ENCODE measurements around the gene SSBP4.
A peak's percentile ranks its signal among the peaks of the same experiment; 100 is the strongest.

The SSBP4 gene

DNA sequence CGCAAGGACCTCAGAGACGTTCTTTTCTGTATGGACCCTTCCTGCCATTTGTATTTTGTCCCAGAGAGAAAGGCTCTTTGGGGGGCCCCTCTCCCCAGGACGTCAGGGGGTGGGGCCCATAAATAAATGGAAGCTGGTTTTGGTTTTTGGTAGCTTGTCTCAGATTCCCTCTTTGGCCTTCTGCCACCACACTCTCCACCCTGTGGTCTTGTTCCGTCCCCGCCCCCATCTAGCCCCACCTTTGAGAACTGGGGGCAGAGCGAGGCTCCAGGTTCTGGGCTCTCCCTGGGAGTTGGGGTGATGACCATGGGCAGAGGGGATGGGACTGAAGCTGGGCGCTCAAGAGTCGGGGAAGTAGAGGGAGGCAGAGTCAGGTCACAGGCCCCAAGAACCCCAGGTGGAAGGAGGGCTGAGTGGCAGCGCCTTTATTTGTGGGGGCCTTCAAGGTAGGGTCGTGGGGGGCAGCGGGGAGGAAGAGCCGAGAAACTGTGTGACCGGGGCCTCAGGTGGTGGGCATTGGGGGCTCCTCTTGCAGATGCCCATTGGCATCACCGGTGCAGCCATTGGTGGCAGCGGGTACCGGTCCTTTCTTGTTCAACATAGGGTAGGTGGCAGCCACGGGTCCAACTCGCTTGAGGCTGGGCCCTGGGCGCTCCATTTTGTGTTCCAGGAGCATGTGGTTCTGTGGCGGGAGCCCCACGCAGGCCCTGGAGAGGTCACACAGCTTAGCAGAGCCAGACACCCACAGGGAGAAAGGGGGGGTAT is 15.4 kb downstream of the SSBP4 start:
- no peak for DNase-seq

DNA sequence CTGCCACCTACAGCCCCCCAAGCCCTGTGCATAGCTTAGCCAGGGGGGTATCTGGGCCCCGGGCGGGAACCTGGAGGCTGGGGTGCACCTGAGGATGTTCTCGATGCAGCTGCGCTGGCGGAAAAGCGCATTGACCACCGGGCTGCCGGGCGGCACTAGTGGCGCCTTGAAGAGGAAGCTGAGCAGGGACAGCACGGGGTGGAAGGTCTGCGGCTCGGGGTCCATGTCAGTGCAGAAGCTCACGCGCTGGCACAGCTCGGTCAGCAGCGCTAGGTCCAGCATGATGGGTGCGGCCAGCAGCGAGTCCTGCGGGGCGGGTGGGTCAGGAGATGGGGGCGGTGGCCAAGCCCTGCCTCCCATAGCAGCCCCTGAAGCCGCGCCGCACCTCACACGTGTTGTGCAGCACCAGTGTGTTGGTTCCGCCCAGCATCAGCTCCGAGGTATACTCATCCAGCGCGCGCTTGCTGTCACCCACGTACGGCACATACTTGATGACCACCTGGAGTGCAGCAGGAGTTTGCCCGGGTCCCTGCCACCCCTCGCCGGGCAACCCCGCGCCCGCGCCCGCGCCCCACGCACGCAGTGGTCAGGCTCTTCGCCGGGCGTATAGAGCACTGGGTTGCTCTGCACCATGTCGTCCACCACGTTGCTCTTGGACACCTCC is 16.1 kb downstream of the SSBP4 start:
- no peak for DNase-seq

DNA sequence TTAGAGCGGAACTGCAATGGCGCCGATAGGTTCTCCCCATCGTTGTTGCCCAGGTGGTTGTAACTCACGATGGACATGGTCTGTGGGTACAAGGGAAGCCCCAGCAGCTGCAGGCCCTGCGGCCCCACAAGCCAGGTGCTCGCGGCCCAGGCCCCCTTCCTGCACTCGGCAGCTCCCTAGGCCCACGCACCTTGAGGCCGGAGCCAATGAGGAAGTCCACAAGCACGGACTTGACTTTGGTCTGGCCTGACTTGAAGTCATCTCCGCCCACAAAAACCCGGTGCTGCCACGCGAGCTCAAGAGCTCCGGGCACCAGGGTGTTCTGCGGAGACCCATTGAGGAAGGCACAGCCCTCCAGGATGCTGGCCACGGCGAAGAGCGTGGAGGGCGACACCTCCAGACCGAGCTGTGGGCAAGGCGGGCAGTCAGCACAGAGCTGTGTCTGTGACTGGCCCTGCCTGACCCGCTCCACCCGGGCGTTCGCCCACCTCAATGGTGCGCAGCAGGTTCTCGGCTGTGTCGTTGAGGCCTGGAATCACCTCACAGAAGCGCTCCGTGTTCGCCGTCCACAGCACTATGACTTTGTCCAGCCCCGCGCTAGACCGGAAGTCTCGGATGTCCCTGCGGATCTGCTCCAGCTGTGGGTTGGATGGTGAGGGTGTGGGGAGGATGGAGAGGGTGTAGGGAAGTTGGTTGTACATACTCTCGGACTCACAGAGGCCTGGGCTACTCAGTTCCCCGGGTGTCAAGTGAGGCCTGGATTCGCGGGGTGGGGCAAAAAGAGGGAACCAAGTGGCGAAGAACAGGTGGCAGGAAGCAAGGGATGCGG is 16.9 kb downstream of the SSBP4 start:
- DNase-seq = no peak

DNA sequence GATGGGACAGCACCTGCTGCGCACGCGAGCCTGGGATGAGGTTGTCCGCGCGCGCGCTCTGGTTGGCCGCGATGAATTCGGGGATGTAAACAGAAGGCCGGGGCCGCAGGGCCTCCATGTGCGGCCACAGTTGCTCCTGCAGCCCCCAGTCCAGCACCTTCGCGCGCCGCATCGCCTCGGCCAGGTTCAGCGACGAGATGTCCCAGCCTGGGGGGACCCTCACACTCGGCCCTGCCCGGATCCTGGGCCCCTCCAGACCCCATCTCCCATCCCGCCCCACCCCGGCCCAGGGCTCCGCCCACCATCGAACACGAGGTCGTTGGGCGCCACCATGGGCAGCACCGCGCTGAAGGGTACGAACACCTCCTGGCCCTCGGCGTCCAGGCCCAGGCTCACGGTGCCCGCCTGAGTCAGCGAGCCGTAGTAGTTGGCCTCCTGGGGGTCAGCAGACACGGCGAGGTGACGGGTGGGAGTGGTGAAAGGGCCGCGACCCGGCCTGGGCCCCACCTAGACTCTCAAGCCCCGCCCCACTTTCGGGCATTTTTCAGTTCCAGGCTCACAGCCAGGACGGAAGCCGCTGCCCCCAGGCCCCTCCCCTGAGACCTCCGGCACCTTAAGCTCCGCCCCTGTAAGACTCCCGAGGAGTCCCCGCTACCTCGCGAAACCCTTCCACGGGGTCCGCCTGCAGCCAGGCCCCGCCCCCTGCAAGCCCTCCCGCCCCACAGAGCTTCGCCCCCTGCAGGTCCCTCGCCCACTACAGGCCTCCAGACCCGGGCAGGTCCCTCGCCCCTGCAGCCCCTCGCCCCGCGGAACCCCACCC is 17.7 kb downstream of the SSBP4 start:
- DNase-seq = peak; percentile 88

DNA sequence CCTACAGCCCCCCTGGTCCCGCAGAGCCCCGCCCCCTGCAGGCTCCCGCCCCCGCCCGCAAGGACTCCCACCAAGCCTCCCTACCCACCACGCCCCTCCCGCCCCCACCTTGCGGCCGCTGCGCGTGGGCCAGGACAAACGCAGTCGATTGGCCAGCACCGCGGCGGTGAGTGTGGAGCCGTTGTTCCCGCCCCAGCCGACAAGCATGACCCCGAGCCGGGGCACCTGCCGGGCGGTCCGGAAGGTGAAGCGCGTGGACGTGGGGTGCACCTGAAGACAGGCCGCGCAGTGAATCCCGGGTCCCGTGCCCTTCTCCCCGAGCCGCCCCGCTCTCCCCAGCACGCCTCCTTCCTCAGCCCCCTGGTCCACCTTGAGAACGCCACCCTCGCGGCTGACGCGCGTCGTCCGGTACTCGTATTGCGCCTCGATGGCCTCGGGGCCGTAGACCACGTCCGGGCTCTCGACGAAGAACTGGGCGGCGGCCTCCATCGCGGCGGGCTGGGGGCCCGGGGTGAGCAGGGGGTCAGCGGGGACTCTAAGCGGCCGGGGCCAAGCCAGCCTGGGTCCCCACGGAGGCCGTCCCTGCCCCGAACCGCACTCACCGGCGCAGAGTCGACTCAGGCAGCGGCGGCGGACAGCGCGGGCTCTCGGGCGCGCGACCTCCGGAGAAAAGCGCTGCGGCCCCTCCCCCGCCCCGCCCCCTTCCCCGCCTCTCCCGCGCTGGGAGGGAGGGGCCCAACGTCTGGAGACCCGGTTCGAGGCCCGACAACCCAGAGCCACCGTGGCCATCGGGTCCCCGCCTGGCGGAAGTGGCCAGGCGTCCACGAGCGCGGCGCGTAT is 18.5 kb downstream of the SSBP4 start, which contains the start of gene ISYNA1:
Gene ISYNA1 (minus strand): TSS at position 643 of the 840 bp plus-strand sequence. CDS start 154 bp downstream, at position 489.
- DNase-seq = peak; percentile 80

DNA sequence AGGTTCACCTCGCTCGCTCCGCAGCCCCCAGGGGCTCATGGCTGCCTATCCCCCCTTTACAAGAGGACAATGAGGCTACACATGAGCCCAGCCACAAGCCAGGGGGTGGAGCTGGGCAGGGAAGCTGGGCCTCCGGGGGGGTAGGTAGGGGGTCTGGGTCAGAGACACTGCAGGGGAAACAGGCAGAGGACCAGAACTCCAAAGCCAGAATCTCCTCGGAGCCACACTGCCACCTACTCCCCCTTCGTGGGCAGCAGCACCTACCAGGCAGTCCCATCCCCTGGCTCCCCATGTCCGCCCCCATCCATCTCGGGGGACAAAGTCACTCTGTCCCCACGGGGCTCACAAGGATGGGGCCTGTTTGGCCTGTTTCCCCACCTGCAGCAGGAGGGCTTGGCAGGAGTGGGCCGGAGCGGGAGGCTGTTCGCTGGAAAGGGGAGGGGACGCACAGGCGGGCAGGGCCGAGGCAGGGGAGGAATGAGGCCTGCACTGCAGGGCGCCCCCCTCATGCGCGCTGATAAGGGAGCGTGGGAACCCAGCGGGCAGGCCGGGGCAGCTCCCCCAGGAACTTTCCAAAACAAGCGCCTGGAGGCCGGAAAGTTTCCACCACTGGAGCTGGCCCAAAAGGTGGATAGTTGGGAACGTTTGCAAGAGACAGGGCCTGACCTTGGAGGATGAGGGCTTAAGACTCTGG is 19.3 kb downstream of the SSBP4 start:
- no peak for DNase-seq

DNA sequence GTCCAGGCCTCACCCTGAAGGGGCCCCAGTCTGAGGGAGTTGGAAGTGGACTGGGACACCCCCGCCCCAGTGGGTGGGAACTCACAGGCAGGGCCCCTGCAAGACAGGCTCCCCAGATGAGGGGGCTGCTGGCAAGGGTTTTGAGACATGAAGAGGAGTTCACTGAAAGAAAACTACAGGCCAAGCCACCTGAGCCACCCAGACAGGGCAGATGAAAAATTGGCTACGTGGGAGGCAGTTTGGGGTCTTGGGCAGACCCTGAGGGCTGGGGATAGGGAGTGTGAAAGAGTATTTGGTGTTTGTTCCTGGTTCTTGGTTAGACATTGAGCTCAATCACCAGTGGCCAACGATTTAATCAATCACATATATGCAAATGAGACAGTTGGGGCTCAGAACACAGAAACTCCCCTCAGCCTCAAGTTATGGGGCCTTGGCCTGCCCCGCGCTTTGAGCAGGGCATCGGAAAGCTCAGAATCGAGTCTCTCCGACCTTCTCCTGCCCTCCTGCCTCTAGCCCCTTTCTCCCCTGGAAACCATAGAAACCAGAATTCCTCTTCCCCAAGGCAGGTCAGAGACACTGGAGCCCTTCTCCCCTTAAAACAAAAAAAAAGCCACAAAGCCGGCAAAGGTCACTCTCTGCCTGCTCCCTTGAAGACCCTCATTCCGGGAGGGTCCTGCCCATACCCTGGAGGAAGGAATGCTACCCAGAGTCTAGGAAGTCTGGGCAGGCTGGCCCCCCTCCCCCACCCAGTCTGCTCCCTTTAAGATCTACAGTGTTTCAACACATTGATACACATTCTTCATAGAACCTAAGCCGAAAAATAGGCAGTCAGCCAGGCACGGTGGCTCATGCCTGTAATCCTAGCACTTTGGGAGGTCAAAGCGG is 20.1 kb downstream of the SSBP4 start:
- DNase-seq = no peak

DNA sequence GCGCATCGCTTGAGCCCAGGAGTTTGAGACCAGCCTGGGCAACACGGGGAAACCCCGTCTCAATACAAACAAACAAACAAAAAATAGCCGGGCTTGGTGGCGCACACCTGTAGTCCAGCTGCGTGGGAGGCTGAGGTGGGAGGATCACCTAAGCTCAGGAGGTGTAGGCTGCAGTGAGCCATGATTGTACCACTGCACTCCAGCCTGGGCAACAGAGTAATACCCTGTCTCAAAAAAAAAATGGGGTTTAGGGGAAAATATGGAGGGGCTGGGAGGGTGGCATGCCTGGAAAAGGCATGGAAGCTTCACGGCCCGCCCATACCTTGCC is 20.7 kb downstream of the SSBP4 start:
- no peak for DNase-seq

DNA sequence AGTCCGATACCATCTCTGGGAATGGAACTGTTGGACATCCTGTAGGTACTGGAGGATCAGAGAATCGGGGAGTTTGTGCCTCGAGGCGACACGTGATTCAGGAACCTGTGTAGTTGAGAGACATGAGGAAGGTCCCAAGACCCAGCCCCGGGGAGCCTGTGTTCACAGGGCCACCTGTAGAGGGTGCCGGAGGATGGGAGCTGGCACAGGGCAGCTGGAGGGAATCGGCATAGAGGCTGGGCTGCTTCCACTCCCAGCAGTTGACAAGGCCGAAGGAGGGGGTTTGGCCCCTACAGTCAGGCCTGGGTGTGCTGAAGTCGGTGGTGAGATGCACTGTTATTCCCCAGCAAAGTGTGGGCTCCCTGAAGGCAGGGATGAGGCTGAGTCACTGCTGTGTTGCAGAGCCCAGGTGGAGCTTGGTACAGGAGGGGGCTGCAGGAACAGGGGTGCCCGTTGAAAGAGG is 21.2 kb downstream of the SSBP4 start:
- DNase-seq = no peak

DNA sequence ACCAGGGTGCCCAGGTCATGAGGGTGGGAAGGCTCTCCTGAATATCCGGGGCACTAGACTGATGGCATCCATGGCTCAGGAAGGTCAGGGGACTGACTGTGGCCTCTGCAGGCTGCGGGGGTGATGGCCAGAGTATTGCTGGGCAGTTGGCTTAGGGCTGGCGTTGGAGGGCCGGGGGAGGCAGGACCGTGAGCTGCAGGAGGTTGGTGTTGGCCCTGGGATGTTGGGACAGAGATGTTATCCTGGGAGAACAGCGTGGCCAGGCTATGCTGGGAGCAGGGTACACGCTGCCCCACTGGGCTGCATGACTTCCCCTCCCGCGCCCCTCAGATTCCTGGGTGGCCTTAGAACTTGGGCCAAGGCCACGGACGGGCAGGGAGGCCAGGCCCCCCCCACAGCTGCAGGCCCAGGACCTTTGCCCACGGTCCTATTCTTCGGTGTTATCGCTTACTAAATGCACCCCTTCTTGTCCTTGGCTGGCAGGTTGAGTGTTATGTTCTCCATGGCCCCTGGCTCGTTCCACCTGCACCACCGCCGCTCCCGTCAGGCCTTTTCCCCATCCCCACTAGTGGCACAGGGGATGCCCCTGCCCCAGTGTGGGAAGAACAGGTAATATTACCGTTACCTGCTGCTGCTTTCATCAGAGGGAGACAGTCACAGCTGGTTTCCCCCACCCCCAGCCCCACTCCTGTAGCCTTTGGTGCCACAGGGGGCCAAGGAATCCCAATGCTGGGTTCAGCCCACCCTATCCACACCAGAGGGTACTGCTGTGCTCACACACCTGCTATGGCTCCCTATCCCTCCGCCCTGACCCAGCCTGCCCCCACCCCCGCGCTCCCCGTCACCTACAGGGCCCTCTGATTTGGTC is 22.0 kb downstream of the SSBP4 start:
- no peak for DNase-seq

DNA sequence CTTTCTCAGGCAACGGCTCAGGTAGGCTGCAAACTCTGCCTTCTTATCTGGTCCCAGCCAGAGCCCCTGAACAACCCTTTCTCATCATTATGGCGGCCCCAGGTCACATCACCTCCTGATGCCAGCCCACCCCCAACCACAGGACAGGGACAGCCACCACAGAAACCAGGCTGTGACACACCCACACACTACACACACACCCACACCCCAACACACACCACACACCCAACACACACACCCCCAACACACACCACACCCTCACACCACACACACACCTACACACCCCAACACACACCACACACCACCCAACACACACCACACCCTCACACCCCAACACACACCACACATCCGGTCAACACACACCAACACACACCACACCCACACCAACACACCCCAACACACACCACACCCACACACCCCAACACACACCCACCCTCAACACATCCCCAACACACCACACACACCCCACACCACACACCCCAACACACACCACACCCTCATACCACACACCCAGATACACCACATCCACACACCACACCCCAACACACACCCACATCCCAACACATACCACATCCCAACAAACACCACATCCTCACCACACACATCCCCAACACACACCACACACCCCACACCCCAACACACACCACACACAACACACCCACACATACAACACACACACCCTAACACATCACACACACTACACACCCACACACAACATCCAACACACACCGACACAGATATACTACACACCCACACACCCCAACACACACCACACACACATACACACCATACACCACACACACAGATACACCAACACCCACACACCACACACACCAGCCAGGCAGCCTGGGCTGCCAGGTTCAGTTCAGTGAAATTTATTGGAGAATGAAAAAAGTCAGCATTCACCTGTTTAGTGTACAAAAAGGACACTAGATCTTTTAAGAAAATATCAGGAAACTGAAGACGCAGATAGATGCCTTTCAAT is 22.9 kb downstream of the SSBP4 start:
- no peak for DNase-seq

DNA sequence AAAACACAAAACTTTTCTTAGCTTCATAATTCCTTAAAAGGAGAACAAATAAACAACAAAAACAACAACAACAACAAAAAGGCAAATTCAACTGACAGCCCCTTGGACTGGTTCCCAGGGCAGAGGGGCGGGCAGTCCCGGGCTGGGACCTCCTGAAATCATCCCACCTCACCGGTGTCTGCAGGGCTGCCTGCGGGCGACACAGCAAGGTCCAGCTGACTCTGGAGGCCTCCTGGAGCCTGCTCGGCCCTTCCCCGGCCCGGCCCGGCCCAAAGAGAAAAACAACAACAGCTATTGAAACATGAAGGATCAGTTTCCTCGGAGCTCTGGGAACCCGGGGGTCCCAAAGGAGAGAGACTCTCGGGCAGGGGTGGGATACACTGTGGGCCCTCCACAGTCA is 23.7 kb downstream of the SSBP4 start:
- DNase-seq = no peak

DNA sequence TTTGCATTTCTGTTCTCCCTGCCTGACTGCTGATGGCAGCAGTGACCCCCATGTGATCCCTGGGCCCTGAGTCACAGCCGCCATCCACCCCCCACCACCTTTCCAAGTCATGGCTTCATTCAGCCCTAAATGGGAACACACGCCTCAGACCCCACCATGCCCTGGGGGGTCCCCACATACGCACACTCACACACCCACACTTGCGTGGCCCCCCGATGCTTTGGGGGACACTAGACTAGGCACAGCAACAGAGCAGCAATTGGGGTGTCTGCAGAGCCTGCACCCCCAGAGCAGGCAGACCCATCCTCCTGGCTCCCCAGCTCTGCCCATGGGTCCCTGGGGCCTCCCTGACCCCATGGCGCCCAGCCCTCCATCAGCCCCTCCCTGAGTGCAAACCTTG is 24.2 kb downstream of the SSBP4 start:
- no peak for DNase-seq

DNA sequence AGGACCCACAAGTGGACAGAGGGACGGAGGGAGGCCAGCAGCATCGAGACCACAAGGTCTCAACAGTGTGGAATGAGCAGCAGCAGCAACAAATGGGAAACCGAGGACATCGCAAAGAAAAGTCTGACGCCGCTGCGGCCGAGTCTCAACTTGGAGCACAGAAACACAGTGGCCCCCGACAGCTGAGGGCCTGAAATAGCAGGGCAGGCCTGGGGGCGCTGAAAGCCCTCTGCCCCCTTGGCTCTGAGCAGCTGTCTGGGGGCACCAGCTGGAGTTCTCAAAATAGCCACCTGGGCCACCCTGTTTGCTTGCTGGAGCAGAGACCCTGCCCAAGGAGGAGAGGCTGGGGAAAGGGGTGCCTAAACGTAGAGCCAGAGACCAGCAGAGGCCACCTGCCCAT is 24.6 kb downstream of the SSBP4 start:
- DNase-seq = no peak

DNA sequence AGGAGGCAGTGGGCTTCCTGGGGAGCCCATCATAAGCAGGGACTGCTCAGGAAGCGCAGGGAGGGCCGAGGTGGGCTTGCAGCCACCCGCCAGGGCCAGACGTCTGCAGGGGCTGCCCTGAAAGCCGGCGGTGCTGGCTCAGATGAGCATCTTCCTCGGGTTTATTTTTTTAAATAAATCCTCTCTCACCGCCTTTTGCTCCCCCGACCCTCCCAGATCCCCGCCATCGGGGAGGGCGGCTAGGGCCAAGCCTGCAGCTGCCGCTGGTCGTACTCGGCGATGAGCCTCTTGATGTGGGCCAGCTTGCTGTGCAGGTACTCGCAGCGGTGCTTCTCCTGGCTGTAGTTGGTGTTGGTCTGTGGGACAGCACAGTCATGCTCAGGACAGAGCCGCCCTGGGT is 25.3 kb downstream of the SSBP4 start:
- no peak for DNase-seq

DNA sequence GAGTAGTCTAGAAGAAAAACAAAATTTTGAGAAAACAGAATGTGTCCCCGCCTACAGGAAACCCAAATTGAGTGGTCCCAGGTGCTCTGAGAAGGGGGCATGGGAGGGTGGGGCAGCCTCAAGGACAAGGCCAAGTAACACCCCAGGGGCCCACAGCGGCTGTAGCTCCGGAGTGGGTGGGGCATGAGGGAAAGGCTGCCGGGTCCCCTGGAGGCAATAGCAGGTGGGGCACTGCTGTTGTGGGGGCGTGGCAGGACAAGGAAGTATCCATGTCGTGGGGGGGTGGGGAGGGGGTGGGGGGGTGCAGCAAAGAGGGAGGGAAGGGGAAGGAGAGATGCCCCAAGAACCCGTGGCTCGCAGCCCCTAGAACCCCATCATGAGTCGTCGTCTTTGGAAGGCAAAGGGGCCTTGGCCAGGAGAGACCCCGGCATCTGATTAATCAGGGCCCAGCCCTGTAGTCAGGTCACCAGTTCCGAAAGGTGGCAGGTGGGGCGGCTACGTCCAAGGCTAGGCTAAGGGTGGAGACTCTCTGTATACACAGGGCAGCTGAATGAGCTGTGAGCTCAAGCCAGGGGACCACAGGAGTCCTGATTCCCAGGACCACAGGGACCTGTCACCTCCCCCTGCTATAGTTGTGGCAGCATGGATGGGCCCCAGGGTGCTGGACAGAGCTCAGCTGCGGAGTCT is 26.2 kb downstream of the SSBP4 start:
- no peak for DNase-seq

DNA sequence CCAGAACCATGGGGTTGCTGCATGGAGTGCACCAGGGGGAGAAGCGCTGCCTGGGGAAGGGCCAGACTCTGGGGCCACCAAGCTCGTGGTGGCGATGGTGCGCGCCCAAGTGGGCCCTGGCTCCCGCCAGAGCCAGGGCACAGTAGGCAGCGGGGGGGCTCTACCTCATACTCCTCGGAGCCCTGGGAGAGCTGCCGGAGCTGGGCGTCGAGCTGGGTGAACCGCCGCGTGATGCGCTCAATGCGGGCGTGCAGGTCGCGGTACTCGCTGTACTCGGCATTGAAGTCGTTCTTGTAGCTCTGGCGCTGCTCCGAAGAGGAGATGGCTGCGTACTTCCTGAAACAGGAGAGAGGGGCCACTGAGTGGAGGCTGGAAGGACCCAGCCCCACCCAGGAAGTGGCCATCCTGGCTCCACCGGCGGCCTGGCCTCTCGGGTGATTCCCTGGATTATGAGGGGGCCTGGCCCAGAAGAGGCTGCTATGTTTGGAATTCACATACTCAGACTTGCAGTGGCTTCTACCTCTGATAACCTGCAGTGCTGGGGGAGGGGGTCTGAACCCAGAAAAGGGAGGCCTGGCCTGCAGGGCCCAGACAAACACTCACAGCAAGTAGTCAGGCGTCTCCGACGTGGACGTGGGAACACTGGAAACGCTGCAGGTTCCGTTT is 27.1 kb downstream of the SSBP4 start:
- no peak for DNase-seq
